Ishikawa (cell line): ENCODE results near the gene SLC25A28.

Source experiments
- CEBPB ChIP-seq: IDR thresholded peaks from 2 replicates; pipeline ENCODE4 v1.6.1; 2012
- CREB1 ChIP-seq: IDR thresholded peaks from 2 replicates; pipeline ENCODE4 v1.6.1; 2012; ENCODE audit warnings: low read depth
- EGR1 ChIP-seq: IDR thresholded peaks from 2 replicates; pipeline ENCODE4 v1.6.1; 2012
- EP300 ChIP-seq: IDR thresholded peaks from 2 replicates; pipeline ENCODE4 v1.6.1; 2012; ENCODE audit warnings: borderline replicate concordance
- FOXM1 ChIP-seq: IDR thresholded peaks from 2 replicates; pipeline ENCODE4 v1.6.1; 2012; ENCODE audit warnings: low read depth, borderline replicate concordance
- MAX ChIP-seq: IDR thresholded peaks from 2 replicates; pipeline ENCODE4 v1.6.1; 2012
- NFIC ChIP-seq: IDR thresholded peaks from 2 replicates; pipeline ENCODE4 v1.6.1; 2012
- RAD21 ChIP-seq: IDR thresholded peaks from 2 replicates; pipeline ENCODE4 v1.6.1; 2012; ENCODE audit warnings: low read depth
- REST ChIP-seq: IDR thresholded peaks from 2 replicates; pipeline ENCODE4 v1.6.1; 2012; ENCODE audit warnings: low read depth, mild to moderate bottlenecking
- TAF1 ChIP-seq: IDR thresholded peaks from 2 replicates; pipeline ENCODE4 v1.6.1; 2012; ENCODE audit warnings: low read depth, mild to moderate bottlenecking
- TCF12 ChIP-seq: IDR thresholded peaks from 2 replicates; pipeline ENCODE4 v1.6.1; 2012; ENCODE audit warnings: low read depth
- TEAD4 ChIP-seq: IDR thresholded peaks from 2 replicates; pipeline ENCODE4 v1.6.1; 2012
- USF1 ChIP-seq: IDR thresholded peaks from 2 replicates; pipeline ENCODE4 v1.6.1; 2012
- YY1 ChIP-seq: IDR thresholded peaks from 2 replicates; pipeline ENCODE4 v1.6.1; 2012; ENCODE audit warnings: low read depth
- ZBTB7A ChIP-seq: IDR thresholded peaks from 2 replicates; pipeline ENCODE4 v1.6.1; 2012; ENCODE audit warnings: low read depth

Gene SLC25A28

GRCh38 chr10:99610221-99610620, 10.0 kb downstream of the SLC25A28 start:
- TF ChIP-seq TEAD4 (no peak), REST (no peak), MAX (no peak), CREB1 (no peak), TAF1 (no peak), USF1 (no peak), NFIC (no peak), CEBPB (no peak), YY1 (no peak), RAD21 (no peak)

- TF ChIP-seq EGR1, result no peak
- TF ChIP-seq CREB1, result no peak
- no peak for TF ChIP-seq TAF1
- no peak for TF ChIP-seq ZBTB7A
- no peak for TF ChIP-seq EP300
- TF ChIP-seq REST, result no peak
- TF ChIP-seq YY1, result no peak
- no peak for TF ChIP-seq FOXM1
- TF ChIP-seq TEAD4, result no peak
- no peak for TF ChIP-seq NFIC
- no peak for TF ChIP-seq CEBPB
- TF ChIP-seq TCF12, result no peak
- TF ChIP-seq RAD21, result no peak
- TF ChIP-seq USF1, result no peak
These were observed 11.1 kb downstream of the SLC25A28 start for GRCh38 chr10:99609186-99609585.

- TF ChIP-seq RAD21, result no peak
- no peak for TF ChIP-seq TAF1
- no peak for TF ChIP-seq USF1
- no peak for TF ChIP-seq MAX
- TF ChIP-seq REST, result no peak
- no peak for TF ChIP-seq CEBPB
- no peak for TF ChIP-seq FOXM1
- TF ChIP-seq TEAD4, result no peak
- no peak for TF ChIP-seq CREB1
- no peak for TF ChIP-seq NFIC
- no peak for TF ChIP-seq TCF12
- no peak for TF ChIP-seq EP300
These were observed 14.9 kb downstream of the SLC25A28 start for GRCh38 chr10:99605351-99605750.

GRCh38 chr10:99604862-99605261, 15.4 kb downstream of the SLC25A28 start:
- TF ChIP-seq USF1, result no peak
- TF ChIP-seq TAF1, result no peak
- TF ChIP-seq YY1, result no peak
- TF ChIP-seq NFIC, result no peak
- no peak for TF ChIP-seq REST
- TF ChIP-seq CEBPB, result no peak
- no peak for TF ChIP-seq EGR1
